ENCODE results near the gene STX11. TPM values are rescaled to one million over a fixed set of nuclear protein-coding genes. Genes with fewer than 3 reads are reported as not detected.

STX11 gene
- total and polyA plus RNA-seq, 12 donors: 0.50 to 22.2 (median 6.3) TPM

DNA sequence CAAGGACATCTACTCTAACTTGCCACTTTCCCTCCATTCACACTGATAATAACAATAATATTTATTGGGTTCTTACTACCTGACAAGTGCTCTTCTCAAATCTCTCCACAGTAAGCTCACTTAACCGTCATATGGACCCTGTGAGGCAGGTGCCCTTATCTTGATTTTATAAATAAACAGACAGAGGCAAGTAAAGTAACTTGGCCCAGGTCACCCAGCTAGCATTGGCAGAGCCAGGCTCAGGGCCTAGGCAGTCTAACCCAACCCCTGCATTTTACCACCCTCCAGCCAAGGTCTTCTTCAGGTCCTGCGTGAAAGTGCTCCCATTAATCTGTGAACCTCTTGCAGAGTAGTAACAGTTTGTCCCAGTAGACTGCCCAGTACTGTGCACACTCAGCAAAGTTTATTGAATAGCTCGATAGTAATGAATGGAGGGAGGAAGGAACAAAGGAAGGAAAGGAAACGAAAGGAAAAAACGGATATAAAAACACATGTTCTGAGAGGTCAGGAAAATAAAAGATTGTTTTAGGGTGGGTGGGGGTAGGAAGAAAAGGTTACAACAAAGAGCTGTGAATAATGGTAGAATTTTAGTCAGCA is 17.0 kb upstream of the STX11 start:
- DNase-seq: no peak
- Histone ChIP-seq H3K27me3 (no peaks in the 10 kb centered on the region), H3K4me1 (replicated peaks in 1 of 2) (no peaks in the 10 kb centered on the region), H3K27ac (no peak overlapping the region), H3K4me3 (no peak overlapping the region), H3K9me3 (replicated peaks in 1 of 3) (no peaks in the 10 kb centered on the region), H3K36me3 (replicated peaks in 1 of 2) (no peaks in the 10 kb centered on the region)
- TF ChIP-seq POLR2A (IDR thresholded peaks at IDR 0.05): no peak
- TF ChIP-seq CTCF (IDR thresholded peaks at IDR 0.05): no peak
- WGBS, 4 donors: 79 to 89% (median 84%) methylated on average over 5 of the region's 5 CpGs
- intact Hi-C loops (cut with DNase I): no loop called here

DNA sequence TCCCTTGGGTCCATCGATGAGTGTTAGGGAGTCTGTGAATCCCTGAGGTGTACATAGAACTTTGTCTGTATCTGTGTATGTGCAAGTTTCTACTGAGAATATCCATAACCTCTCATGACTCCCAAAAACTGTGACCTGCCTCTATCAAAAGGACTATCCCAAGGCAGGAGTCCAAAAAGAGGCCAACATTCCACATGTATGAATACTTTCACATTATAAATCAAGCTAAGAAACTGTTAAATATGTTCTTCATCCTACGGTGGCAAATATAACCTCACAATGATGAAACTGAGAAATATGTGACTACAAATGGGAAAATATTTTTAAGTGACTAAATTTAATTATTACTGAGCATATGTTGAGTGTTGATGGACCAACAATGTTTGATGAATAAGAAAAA is 16.1 kb upstream of the STX11 start:
- no peaks in the 10 kb centered on the region for H3K36me3 ChIP-seq (replicated peaks in 1 of 2)
- DNase-seq: no peak
- WGBS, 4 donors: 86 to 91% (median 88%) methylated on average over 2 of the region's 2 CpGs
- H3K4me1 ChIP-seq (replicated peaks in 1 of 2): no peaks in the 10 kb centered on the region
- H3K27ac ChIP-seq: no peak overlapping the region
- intact Hi-C loops (cut with DNase I): no loop called here
- TF ChIP-seq POLR2A (IDR thresholded peaks at IDR 0.05): no peak
- no peak for TF ChIP-seq CTCF (IDR thresholded peaks at IDR 0.05)
- no peaks in the 10 kb centered on the region for H3K9me3 ChIP-seq (replicated peaks in 1 of 3)
- no peak overlapping the region for H3K4me3 ChIP-seq
- H3K27me3 ChIP-seq: no peaks in the 10 kb centered on the region

GRCh38 chr6:144134737-144135136 is 15.6 kb upstream of the STX11 start:
- Histone ChIP-seq H3K4me1 (replicated peaks in 1 of 2) (no peaks in the 10 kb centered on the region), H3K27me3 (no peaks in the 10 kb centered on the region), H3K4me3 (no peak overlapping the region), H3K9me3 (replicated peaks in 1 of 3) (no peaks in the 10 kb centered on the region), H3K36me3 (replicated peaks in 1 of 2) (no peaks in the 10 kb centered on the region), H3K27ac (no peak overlapping the region)
- TF ChIP-seq POLR2A (IDR thresholded peaks at IDR 0.05) (no peak), CTCF (IDR thresholded peaks at IDR 0.05) (no peak)
- intact Hi-C loops (cut with DNase I): no loop called here
- DNase-seq: no peak
- 62 to 77% (median 70%) methylated on average over 2 of the region's 2 CpGs for WGBS, 4 donors

GRCh38 chr6:144138542-144138941 is 11.8 kb upstream of the STX11 start:
- 81 to 87% (median 86%) methylated on average over 4 of the region's 4 CpGs for WGBS, 4 donors
- no peak for TF ChIP-seq CTCF (IDR thresholded peaks at IDR 0.05)
- TF ChIP-seq POLR2A (IDR thresholded peaks at IDR 0.05): no peak
- intact Hi-C loops (cut with DNase I): no loop called here
- no peak overlapping the region for H3K27ac ChIP-seq
- H3K36me3 ChIP-seq (replicated peaks in 1 of 2): no peaks in the 10 kb centered on the region
- H3K27me3 ChIP-seq: no peaks in the 10 kb centered on the region
- no peak overlapping the region for H3K4me3 ChIP-seq
- H3K4me1 ChIP-seq (replicated peaks in 1 of 2): no peaks in the 10 kb centered on the region
- no peaks in the 10 kb centered on the region for H3K9me3 ChIP-seq (replicated peaks in 1 of 3)
- no peak for DNase-seq

All from adrenal gland (tissue), 12 donors.